GM13976 (cell line): Measurements from ENCODE around the gene FILIP1.
A peak's percentile ranks its signal among the peaks of the same experiment; 100 is the strongest.

ENCODE experiments used
- DNase-seq: peaks from one replicate; pipeline ENCODE4 v3.0.0; 2012; ENCODE audit warnings: low spot score
- in situ Hi-C: fragments of 300-500 bp; cut with MboI; formaldehyde crosslinking; loops from one replicate; pipeline ENCODE4 v1.12.0; 2022; ENCODE audit warnings: low sequenced_read_pairs, mixed read lengths, inconsistent platforms; ENCODE audit not compliant: unreplicated experiment
- TF ChIP-seq, protein P1 (sequence below): IDR thresholded peaks from 2 replicates; pipeline ENCODE4 v1.5.1; 2012; ENCODE audit warnings: borderline replicate concordance, mild to moderate bottlenecking; ENCODE audit not compliant: insufficient read depth; ENCODE audit errors: extremely low read depth, missing control alignments, control extremely low read depth

The FILIP1 gene

GRCh38 chr6:75528423-75528822 is 34.8 kb upstream of the FILIP1 start:
- TF ChIP-seq, protein P1, sequence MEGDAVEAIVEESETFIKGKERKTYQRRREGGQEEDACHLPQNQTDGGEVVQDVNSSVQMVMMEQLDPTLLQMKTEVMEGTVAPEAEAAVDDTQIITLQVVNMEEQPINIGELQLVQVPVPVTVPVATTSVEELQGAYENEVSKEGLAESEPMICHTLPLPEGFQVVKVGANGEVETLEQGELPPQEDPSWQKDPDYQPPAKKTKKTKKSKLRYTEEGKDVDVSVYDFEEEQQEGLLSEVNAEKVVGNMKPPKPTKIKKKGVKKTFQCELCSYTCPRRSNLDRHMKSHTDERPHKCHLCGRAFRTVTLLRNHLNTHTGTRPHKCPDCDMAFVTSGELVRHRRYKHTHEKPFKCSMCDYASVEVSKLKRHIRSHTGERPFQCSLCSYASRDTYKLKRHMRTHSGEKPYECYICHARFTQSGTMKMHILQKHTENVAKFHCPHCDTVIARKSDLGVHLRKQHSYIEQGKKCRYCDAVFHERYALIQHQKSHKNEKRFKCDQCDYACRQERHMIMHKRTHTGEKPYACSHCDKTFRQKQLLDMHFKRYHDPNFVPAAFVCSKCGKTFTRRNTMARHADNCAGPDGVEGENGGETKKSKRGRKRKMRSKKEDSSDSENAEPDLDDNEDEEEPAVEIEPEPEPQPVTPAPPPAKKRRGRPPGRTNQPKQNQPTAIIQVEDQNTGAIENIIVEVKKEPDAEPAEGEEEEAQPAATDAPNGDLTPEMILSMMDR: no peak
- in situ Hi-C loops: no loop called here
- no peak for DNase-seq

GRCh38 chr6:75526502-75527127 is 33.0 kb upstream of the FILIP1 start:
- in situ Hi-C loops: no loop called here
- peak; percentile 31 for DNase-seq

DNA sequence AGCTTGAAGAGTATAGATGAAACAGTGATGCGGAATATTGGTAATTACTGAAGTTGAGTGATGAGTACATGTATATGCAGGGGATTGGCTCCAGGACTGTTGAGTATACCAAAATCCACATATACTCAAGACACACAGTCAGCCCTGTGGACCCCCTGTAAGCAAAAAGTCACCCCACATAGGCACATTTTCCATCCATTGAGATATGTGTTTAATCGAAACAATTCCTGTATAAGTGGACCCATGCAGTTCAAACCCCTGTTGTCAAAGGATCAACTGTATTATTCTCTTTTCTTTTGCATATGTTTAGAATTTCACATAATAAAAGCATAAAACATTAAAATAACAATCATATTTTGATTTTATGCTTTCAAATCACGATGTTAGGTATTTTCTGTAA is 32.1 kb upstream of the FILIP1 start:
- TF ChIP-seq, protein P1: no peak
- DNase-seq: no peak
- in situ Hi-C loops: no loop called here

More at GRCh38 chr6:75526502-75527127, 33.0 kb upstream of the FILIP1 start:
- TF ChIP-seq, protein P1: peak; percentile 40

DNA sequence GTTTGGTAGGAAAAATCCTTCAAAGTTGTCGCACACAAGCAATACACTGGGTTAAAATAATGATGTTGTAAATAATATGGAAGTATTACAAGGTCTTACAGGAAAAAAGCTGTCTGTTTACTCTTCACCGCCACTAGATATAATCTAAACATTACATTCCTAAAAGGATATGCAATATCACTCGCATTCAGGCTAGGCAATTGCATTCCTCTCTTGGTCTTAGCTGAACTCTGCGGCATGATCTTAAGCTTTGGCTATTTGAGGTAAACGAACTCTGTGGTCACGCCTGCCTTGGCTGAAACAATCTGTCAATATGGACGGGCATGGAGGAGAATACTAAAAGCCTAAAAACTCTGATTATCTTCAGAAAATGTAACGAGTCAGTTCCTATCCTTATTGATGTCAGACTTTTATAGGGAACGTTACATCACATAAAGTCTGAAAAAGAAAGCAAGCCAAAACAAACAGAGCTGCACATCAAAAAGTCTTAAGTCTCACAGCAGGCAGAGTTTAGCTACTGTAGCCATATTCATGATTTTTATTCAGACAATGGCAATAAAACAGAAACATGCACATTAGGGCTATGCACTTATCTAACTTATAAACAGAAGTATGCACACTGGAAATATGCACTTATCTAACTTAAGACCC is 30.8 kb upstream of the FILIP1 start:
- no peak for DNase-seq
- in situ Hi-C loops: no loop called here
- TF ChIP-seq, protein P1: no peak

DNA sequence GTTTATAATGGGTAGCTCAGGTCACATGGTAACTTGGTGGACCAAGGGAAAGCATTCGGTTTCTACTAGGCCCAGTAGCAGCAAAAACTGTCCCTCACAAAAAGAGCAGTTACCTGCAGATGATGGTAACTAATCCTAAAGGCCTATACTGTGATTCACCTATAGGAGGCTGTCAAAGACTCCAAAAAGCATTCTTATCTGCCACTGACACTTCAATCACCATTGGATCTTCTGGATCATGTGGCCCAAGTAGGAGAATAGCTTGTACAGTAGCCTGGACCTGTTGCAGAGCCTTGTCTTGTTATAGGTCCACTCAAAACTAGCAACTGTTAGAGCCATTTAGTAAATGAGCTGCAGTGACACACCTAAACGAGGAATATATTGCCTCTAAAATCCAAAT is 23.2 kb upstream of the FILIP1 start:
- TF ChIP-seq, protein P1: no peak
- DNase-seq: no peak
- in situ Hi-C loops: no loop called here

- in situ Hi-C loops: no loop called here
These were observed 19.0 kb upstream of the FILIP1 start for GRCh38 chr6:75512591-75512990.

More at GRCh38 chr6:75512591-75512990, 19.0 kb upstream of the FILIP1 start:
- DNase-seq: no peak
- TF ChIP-seq, protein P1: no peak
